NCI-H2171 (cell line): ENCODE results near the gene ZNF836.

Source experiments
- DNase-seq: peaks from one replicate; lab custom pipeline; 2025; lab: John Stamatoyannopoulos, UW

ZNF836 gene

GRCh38 chr19:52188822-52189734 is 17.7 kb upstream of the ZNF836 start:
- peak; percentile 80 for DNase-seq

GRCh38 chr19:52187407-52187806 is 16.0 kb upstream of the ZNF836 start:
- no peak for DNase-seq

- no peak for DNase-seq
These were observed 5.2 kb upstream of the ZNF836 start for GRCh38 chr19:52176574-52176973.

GRCh38 chr19:52172347-52172746 is 926 bp upstream of the ZNF836 start:
- DNase-seq: no peak

- no peak for DNase-seq
These were observed 529 bp downstream of the ZNF836 start for GRCh38 chr19:52170863-52171320.

- no peak for DNase-seq
These were observed 1.1 kb downstream of the ZNF836 start for GRCh38 chr19:52170304-52170703.

- no peak for DNase-seq
These were observed 15.6 kb downstream of the ZNF836 start for GRCh38 chr19:52155596-52156359.

GRCh38 chr19:52148256-52148655 is 23.2 kb downstream of the ZNF836 start:
- no peak for DNase-seq

GRCh38 chr19:52142001-52142595 is 29.3 kb downstream of the ZNF836 start:
- no peak for DNase-seq

GRCh38 chr19:52141203-52141602 is 30.2 kb downstream of the ZNF836 start:
- DNase-seq: no peak

GRCh38 chr19:52140032-52140710 is 31.2 kb downstream of the ZNF836 start:
- DNase-seq: no peak

- DNase-seq: peak; percentile 91
These were observed 32.0 kb downstream of the ZNF836 start, which contains the start of gene ZNF616 for GRCh38 chr19:52139252-52140031. Gene ZNF616, minus strand, starts transcription at chr19:52139938. Its CDS starts 9,426 bp downstream, at chr19:52130512.

- DNase-seq: no peak
These were observed 32.5 kb downstream of the ZNF836 start for GRCh38 chr19:52138983-52139251.

GRCh38 chr19:52138278-52138982 is 33.0 kb downstream of the ZNF836 start:
- DNase-seq: peak; percentile 27

GRCh38 chr19:52120286-52120685 is 51.1 kb downstream of the ZNF836 start:
- DNase-seq: no peak

- no peak for DNase-seq
These were observed 55.8 kb downstream of the ZNF836 start for GRCh38 chr19:52115526-52116053.

- no peak for DNase-seq
These were observed 56.7 kb downstream of the ZNF836 start for GRCh38 chr19:52114691-52115090.

GRCh38 chr19:52112624-52113023 is 58.8 kb downstream of the ZNF836 start:
- no peak for DNase-seq

- DNase-seq: no peak
These were observed 60.6 kb downstream of the ZNF836 start for GRCh38 chr19:52110780-52111179.
